HL-60 (cell line): ENCODE results near the gene TRAPPC12.

Experiments
- DNase-seq, 2 experiments: peaks; one replicate each; pipeline ENCODE4 v3.0.0-alpha.2; 2010 to 2020; ENCODE audit warnings: low read depth in 1 of 2, low spot score in 1 of 2
- H3K27ac ChIP-seq: fragments of 250-450 bp; sonication (Bioruptor Pico); replicated peaks from 2 replicates; pipeline ENCODE4 v1.5.1; 2020; ENCODE audit warnings: mild to moderate bottlenecking, moderate library complexity
- H3K27me3 ChIP-seq: fragments of 250-450 bp; sonication (Bioruptor Pico); 2 replicates; pipeline ENCODE4 v1.5.1; 2021; ENCODE audit warnings: mild to moderate bottlenecking, moderate library complexity; ENCODE audit not compliant: insufficient read depth, poor library complexity, severe bottlenecking
- H3K4me3 ChIP-seq: replicated peaks from 2 replicates; pipeline ENCODE4 v1.5.1; 2011; ENCODE audit warnings: mild to moderate bottlenecking, control low read depth, low read length; ENCODE audit not compliant: insufficient read depth
- CTCF ChIP-seq: IDR thresholded peaks from one replicate; pipeline ENCODE4 v1.5.1; 2011; ENCODE audit warnings: low read length, control low read depth, inconsistent platforms; ENCODE audit not compliant: insufficient read depth
- GABPA ChIP-seq: IDR thresholded peaks from 2 replicates; pipeline ENCODE4 v1.6.1; 2012; ENCODE audit warnings: low read depth
- POLR2AphosphoS5 ChIP-seq: IDR thresholded peaks from 2 replicates; pipeline ENCODE4 v1.6.1; 2012; ENCODE audit warnings: low read depth
- REST ChIP-seq: IDR thresholded peaks from 2 replicates; pipeline ENCODE4 v1.6.1; 2012; ENCODE audit warnings: low read depth; ENCODE audit not compliant: insufficient replicate concordance
- SPI1 ChIP-seq: IDR thresholded peaks from 2 replicates; pipeline ENCODE4 v1.6.1; 2012; ENCODE audit warnings: low read depth, mild to moderate bottlenecking, borderline replicate concordance

TRAPPC12 gene

GRCh38 chr2:3396920-3397559 lies 17.5 kb downstream of the TRAPPC12 start:
- no peak for TF ChIP-seq POLR2AphosphoS5
- no peak for TF ChIP-seq GABPA
- no peak for TF ChIP-seq REST
- TF ChIP-seq CTCF, result no peak
- no peak for TF ChIP-seq SPI1
- Histone ChIP-seq H3K27me3 (no peaks in the 10 kb centered on the region), H3K27ac (no peak overlapping the region), H3K4me3 (no peak overlapping the region)
- DNase-seq, result no peak

- no peak for TF ChIP-seq SPI1
- TF ChIP-seq CTCF, result no peak
- no peak for TF ChIP-seq GABPA
- TF ChIP-seq POLR2AphosphoS5, result no peak
- no peak for TF ChIP-seq REST
- no peak overlapping the region for H3K27ac ChIP-seq
- no peak overlapping the region for H3K4me3 ChIP-seq
- DNase-seq, result no peak
- H3K27me3 ChIP-seq, result no peaks in the 10 kb centered on the region
Observed at GRCh38 chr2:3398857-3399256, 19.4 kb downstream of the TRAPPC12 start.

GRCh38 chr2:3399381-3399780 lies 19.9 kb downstream of the TRAPPC12 start:
- Histone ChIP-seq H3K27me3 (no peaks in the 10 kb centered on the region), H3K4me3 (no peak overlapping the region), H3K27ac (no peak overlapping the region)
- TF ChIP-seq REST, result no peak
- TF ChIP-seq POLR2AphosphoS5, result no peak
- no peak for TF ChIP-seq SPI1
- no peak for TF ChIP-seq CTCF
- TF ChIP-seq GABPA, result no peak
- no peak for DNase-seq
